ENCODE results near the gene WDR35.
"Not testable (repeated sequence)": the region's sequence is repeated elsewhere in the genome, so short reads cannot be mapped to it uniquely, and the experiment has no call there.

Gene WDR35

DNA sequence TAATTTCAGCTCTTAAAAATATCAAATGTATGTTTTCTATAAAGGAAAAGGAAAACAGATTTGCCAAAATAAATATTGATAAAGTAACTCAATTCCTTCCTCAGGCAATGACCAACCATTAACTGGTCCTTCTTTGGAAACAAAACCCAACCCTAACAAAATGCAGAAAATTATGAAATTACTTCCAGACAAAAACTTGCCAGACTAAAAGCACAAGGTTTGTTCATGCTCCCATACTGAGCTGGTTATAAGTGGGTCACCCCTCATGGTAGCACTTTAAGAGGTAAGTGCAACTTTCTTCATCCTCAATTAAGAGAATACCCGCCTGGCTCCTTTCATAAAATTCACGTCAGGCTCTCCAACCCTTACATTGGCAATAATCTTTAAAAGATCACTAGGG lies 57.0 kb downstream of the WDR35 start:
- TF ChIP-seq, protein P1, sequence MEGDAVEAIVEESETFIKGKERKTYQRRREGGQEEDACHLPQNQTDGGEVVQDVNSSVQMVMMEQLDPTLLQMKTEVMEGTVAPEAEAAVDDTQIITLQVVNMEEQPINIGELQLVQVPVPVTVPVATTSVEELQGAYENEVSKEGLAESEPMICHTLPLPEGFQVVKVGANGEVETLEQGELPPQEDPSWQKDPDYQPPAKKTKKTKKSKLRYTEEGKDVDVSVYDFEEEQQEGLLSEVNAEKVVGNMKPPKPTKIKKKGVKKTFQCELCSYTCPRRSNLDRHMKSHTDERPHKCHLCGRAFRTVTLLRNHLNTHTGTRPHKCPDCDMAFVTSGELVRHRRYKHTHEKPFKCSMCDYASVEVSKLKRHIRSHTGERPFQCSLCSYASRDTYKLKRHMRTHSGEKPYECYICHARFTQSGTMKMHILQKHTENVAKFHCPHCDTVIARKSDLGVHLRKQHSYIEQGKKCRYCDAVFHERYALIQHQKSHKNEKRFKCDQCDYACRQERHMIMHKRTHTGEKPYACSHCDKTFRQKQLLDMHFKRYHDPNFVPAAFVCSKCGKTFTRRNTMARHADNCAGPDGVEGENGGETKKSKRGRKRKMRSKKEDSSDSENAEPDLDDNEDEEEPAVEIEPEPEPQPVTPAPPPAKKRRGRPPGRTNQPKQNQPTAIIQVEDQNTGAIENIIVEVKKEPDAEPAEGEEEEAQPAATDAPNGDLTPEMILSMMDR (IDR thresholded peaks at IDR 0.05): no peak
- Mint-ChIP-seq H3K4me1 (no peaks in the 10 kb centered on the region), H3K9me3 (peaks cover 24% of the 10 kb centered on the region), H3K27ac (no peak overlapping the region), H3K4me3 (no peak overlapping the region), H3K27me3 (ENCODE audit: low read depth, poor library complexity) (no peaks in the 10 kb centered on the region), H3K36me3 (ENCODE audit: low read depth) (peaks cover 76% of the 10 kb centered on the region)
- no peak for DNase-seq

DNA sequence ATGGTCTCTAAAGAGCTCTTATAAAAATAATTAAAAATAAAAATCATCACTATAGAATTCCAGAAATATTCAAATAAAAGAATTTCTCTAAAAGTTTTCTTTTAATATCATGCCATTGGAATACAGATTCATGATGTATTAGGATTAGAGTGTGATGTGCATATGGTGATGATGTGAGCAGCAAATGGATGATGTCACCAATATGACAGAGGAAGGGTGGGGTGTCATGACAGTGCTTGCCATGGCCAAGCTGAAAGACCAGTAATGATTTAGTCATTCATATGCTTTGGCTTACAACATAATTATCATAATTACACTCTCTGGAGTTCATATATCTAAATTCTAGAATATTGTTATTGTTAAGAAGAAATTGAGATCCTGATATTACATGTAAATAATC lies 60.7 kb downstream of the WDR35 start:
- H3K36me3 Mint-ChIP-seq (ENCODE audit: low read depth): peaks cover 85% of the 10 kb centered on the region
- TF ChIP-seq, protein P1 (IDR thresholded peaks at IDR 0.05): no peak
- H3K9me3 Mint-ChIP-seq: peaks cover 42% of the 10 kb centered on the region
- H3K4me1 Mint-ChIP-seq: no peaks in the 10 kb centered on the region
- no peak for DNase-seq
- H3K27me3 Mint-ChIP-seq (ENCODE audit: low read depth, poor library complexity): no peaks in the 10 kb centered on the region
- no peak overlapping the region for H3K27ac Mint-ChIP-seq
- H3K4me3 Mint-ChIP-seq: no peak overlapping the region

DNA sequence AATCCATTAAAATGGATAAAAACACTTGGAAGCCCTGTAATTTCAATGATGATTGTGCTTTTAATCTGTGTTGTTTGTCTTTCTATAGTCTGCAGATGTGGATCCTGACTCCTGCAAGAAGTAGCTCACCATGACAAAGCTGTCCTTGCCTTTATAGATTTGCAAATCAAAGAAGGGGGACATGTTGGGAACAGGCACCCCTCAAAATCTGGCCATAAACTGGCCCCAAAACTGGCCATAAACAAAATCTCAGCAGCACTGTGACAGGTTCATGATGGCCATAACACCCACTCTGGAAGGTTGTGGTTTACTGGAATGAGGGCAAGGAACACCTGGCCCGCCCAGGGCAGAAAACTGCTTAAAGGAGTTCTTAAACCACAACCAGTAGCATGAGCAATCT lies 62.1 kb downstream of the WDR35 start:
- not testable (repeated sequence) for H3K27me3 Mint-ChIP-seq (ENCODE audit: low read depth, poor library complexity)
- peaks cover 93% of the 10 kb centered on the region for H3K36me3 Mint-ChIP-seq (ENCODE audit: low read depth)

DNA sequence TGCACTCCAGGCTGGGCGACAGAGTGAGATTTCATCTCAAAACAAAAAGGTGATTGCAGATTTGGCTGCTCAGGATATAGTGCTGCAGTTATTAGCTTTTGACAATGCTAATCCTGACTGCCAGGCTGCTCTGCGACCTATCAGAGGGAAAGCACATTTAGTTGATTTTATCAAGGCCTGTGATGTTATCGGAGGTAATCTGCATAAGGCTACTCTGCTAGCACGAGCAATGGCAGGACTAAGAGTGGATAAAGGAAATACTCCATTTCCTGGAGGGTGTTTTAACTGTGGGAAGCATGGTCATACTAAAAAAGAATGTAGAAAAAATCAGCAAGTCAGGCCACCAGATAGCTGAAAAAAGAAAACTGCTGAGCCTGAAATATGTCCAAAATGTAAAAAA lies 65.4 kb downstream of the WDR35 start:
- H3K27ac Mint-ChIP-seq: peak overlapping the region; percentile 87
- not testable (repeated sequence) for DNase-seq; H3K27me3 Mint-ChIP-seq (ENCODE audit: low read depth, poor library complexity); H3K4me3 Mint-ChIP-seq; H3K4me1 Mint-ChIP-seq
- peaks cover 65% of the 10 kb centered on the region for H3K9me3 Mint-ChIP-seq
- peaks cover 97% of the 10 kb centered on the region for H3K36me3 Mint-ChIP-seq (ENCODE audit: low read depth)

More for the DNA sequence above, 62.1 kb downstream of the WDR35 start:
- H3K9me3 Mint-ChIP-seq: peaks cover 46% of the 10 kb centered on the region
- not testable (repeated sequence) for H3K4me1 Mint-ChIP-seq, DNase-seq, H3K27ac Mint-ChIP-seq, H3K4me3 Mint-ChIP-seq

DNA sequence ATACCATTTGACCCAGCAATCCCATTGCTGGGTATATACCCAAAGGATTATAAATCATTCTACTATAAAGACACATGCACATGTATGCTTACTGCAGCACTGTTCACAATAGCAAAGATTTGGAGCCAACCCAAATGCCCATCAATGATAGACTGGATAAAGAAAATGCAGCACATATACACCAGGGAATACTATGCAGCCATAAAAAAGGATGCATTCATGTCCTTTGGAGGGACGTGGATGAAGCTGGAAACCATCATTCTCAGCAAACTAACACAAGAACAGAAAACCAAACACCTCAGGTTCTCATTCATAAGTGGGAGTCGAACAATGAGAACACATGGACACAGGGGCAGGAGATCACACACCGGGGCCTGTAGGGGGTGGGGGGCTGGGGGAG lies 67.7 kb downstream of the WDR35 start:
- peaks cover 96% of the 10 kb centered on the region for H3K36me3 Mint-ChIP-seq (ENCODE audit: low read depth)
- not testable (repeated sequence) for H3K4me3 Mint-ChIP-seq; DNase-seq; H3K27ac Mint-ChIP-seq; H3K27me3 Mint-ChIP-seq (ENCODE audit: low read depth, poor library complexity); H3K4me1 Mint-ChIP-seq
- peaks cover 54% of the 10 kb centered on the region for H3K9me3 Mint-ChIP-seq

DNA sequence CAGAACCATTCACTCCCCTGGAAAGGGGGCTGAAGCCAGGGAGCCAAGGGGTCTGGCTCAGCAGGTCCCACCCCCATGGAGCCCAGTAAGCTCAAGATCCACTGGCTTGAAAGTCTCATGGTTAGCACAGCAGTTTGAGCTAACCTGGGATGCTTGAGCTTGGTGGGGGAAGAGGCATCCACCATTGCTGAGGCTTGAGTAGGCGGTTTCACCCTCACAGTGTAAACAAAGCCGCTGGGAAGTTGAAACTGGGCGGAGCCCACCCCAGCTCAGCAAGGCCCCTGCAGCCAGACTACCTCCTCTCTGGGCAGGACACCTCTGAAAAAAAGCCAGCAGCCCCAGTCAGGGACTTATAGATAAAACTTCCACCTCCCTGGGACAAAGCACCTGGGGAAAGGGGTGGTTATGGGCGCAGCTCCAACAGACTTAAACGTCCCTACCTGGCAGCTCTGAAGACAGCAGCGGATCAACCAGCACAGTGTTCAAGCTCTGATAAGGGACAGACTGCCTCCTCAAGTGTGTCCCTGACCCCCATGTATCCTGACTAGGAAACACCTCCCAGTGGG lies 73.4 kb downstream of the WDR35 start:
- TF ChIP-seq, protein P1 (IDR thresholded peaks at IDR 0.05): no peak
- Mint-ChIP-seq H3K4me3 (no peak overlapping the region), H3K4me1 (no peaks in the 10 kb centered on the region)

DNA sequence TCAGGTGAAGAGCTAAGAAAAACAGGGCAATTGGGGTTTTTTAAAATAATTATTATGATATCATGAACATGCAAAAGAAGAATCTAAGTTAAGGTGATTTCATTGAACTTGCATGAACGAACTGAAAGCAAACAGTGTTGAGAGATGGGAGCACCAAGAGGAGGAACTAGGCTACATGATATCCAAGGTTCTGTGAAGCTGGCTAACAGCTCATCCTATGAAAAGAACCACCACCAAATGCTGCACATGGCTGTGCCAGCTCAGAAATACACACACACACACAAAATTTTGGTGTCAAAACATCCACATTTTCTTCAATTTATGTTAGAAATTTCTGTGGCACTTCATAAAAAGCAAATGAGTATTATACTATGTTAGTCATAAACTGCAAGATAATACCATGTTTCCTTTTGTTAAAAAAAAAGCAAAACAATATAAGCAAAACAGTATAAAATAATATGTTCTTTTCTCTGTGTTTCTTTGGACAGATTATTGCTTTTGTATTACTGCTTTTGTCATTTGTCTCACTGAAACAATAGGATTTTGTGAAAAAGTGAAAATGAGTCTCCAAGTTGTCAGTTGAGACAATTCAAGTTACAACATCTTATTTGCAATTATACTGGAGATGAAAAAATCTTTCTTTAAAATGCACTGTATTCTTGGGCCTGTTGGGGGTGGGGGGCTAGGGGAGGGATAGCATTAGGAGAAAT lies 75.5 kb downstream of the WDR35 start:
- Mint-ChIP-seq H3K36me3 (ENCODE audit: low read depth) (peaks cover 59% of the 10 kb centered on the region), H3K9me3 (peaks cover 11% of the 10 kb centered on the region), H3K4me3 (no peak overlapping the region), H3K27me3 (ENCODE audit: low read depth, poor library complexity) (no peaks in the 10 kb centered on the region), H3K27ac (no peak overlapping the region), H3K4me1 (no peaks in the 10 kb centered on the region)
- DNase-seq: no peak
- TF ChIP-seq, protein P1 (IDR thresholded peaks at IDR 0.05): no peak

More for the DNA sequence above, 73.4 kb downstream of the WDR35 start:
- H3K27me3 Mint-ChIP-seq (ENCODE audit: low read depth, poor library complexity): no peaks in the 10 kb centered on the region
- H3K27ac Mint-ChIP-seq: no peak overlapping the region
- H3K36me3 Mint-ChIP-seq (ENCODE audit: low read depth): peaks cover 71% of the 10 kb centered on the region
- no peak for DNase-seq
- peaks cover 31% of the 10 kb centered on the region for H3K9me3 Mint-ChIP-seq

Data from nephron progenitor cell (in vitro differentiated cells).